HG03354 (cell line): ENCODE results near the gene GFPT1.
"Not testable (repeated sequence)": the region's sequence is repeated elsewhere in the genome, so short reads cannot be mapped to it uniquely, and the experiment has no call there.

ENCODE experiments used
- ATAC-seq: cut with Tn5 transposase; IDR thresholded peaks from one replicate; pipeline ENCODE4 v1.9.1; 2021; ENCODE audit warnings: mild to moderate bottlenecking; ENCODE audit not compliant: unreplicated experiment, poor library complexity, severe bottlenecking

The GFPT1 gene

GRCh38 chr2:69386789-69387734, at the start of gene GFPT1:
Gene GFPT1 (minus strand): TSS chr2:69387227. CDS start chr2:69387071, 156 bp downstream.
- peak; percentile 90 for ATAC-seq

- ATAC-seq, result peak; percentile 3
Observed at GRCh38 chr2:69436596-69436937, 49.5 kb upstream of the GFPT1 start.

- no peak for ATAC-seq
Observed at GRCh38 chr2:69434753-69435152, 47.7 kb upstream of the GFPT1 start.

- no peak for ATAC-seq
Observed at GRCh38 chr2:69429491-69430183, 42.6 kb upstream of the GFPT1 start.

GRCh38 chr2:69428981-69429380, 42.0 kb upstream of the GFPT1 start:
- ATAC-seq, result no peak

GRCh38 chr2:69424419-69424818, 37.4 kb upstream of the GFPT1 start:
- ATAC-seq, result no peak

- ATAC-seq, result no peak
Observed at GRCh38 chr2:69422198-69422597, 35.2 kb upstream of the GFPT1 start.

- ATAC-seq, result not testable (repeated sequence)
Observed at GRCh38 chr2:69419111-69419510, 32.1 kb upstream of the GFPT1 start.

GRCh38 chr2:69416147-69416546, 29.1 kb upstream of the GFPT1 start:
- ATAC-seq, result no peak

GRCh38 chr2:69411120-69411519, 24.1 kb upstream of the GFPT1 start:
- no peak for ATAC-seq

- ATAC-seq, result no peak
Observed at GRCh38 chr2:69405306-69405705, 18.3 kb upstream of the GFPT1 start.

GRCh38 chr2:69400121-69400520, 13.1 kb upstream of the GFPT1 start:
- ATAC-seq, result no peak

GRCh38 chr2:69397234-69397633, 10.2 kb upstream of the GFPT1 start:
- ATAC-seq, result no peak

GRCh38 chr2:69395866-69396265, 8.8 kb upstream of the GFPT1 start:
- ATAC-seq, result no peak

- no peak for ATAC-seq
Observed at GRCh38 chr2:69393963-69394362, 6.9 kb upstream of the GFPT1 start.

- ATAC-seq, result no peak
Observed at GRCh38 chr2:69390471-69390870, 3.4 kb upstream of the GFPT1 start.

GRCh38 chr2:69390001-69390400, 3.0 kb upstream of the GFPT1 start:
- no peak for ATAC-seq

GRCh38 chr2:69389271-69389670, 2.2 kb upstream of the GFPT1 start:
- no peak for ATAC-seq

- ATAC-seq, result no peak
Observed at GRCh38 chr2:69387770-69388481, 899 bp upstream of the GFPT1 start.

GRCh38 chr2:69386360-69386759, 667 bp downstream of the GFPT1 start:
- peak; percentile 28 for ATAC-seq
